Vagina (tissue), 2 donors: ENCODE data around the gene IGLON5.

Source experiments
- CTCF ChIP-seq, 3 experiments: fragments of 450-650 bp in 2 of 3; fragments of 200-600 bp in 1 of 3; sonication (generic) in 1 of 3; IDR thresholded peaks; one replicate each; pipeline ENCODE4 v1.5.1; 2017 to 2019; ENCODE audit warnings: antibody characterized with exemption in 3 of 3, mild to moderate bottlenecking in 2 of 3, moderate library complexity in 2 of 3
- POLR2A ChIP-seq, 2 donors: fragments of 450-650 bp; IDR thresholded peaks; one replicate each; pipeline ENCODE4 v1.6.1; 2017; ENCODE audit warnings: antibody characterized with exemption in 2 of 2, mild to moderate bottlenecking in 2 of 2, moderate library complexity in 2 of 2
- POLR2AphosphoS5 ChIP-seq, 2 donors: sonication (generic); formaldehyde crosslinking; IDR thresholded peaks; one replicate each; pipeline ENCODE4 v1.9.0; 2017; ENCODE audit warnings: antibody characterized with exemption in 2 of 2, mild to moderate bottlenecking in 2 of 2, low read depth in 1 of 2; ENCODE audit not compliant: insufficient read depth in 1 of 2

- TF ChIP-seq CTCF (IDR thresholded peaks at IDR 0.05) (no peak), POLR2A (IDR thresholded peaks at IDR 0.05) (no peak), POLR2AphosphoS5 (IDR thresholded peaks at IDR 0.05; ENCODE audit: insufficient read depth in 1 of 2, low read depth in 1 of 2) (no peak)
These were observed 40.0 kb downstream of the IGLON5 start for GRCh38 chr19:51351266-51351990.
